HG03558 (cell line): Measurements from ENCODE around the gene GNG12.

Experiments used
- ATAC-seq: cut with Tn5 transposase; IDR thresholded peaks from one replicate; pipeline ENCODE4 v1.9.1; 2021; ENCODE audit warnings: moderate number of reproducible peaks; ENCODE audit not compliant: unreplicated experiment; ENCODE audit errors: extremely low read depth

GNG12 gene

DNA sequence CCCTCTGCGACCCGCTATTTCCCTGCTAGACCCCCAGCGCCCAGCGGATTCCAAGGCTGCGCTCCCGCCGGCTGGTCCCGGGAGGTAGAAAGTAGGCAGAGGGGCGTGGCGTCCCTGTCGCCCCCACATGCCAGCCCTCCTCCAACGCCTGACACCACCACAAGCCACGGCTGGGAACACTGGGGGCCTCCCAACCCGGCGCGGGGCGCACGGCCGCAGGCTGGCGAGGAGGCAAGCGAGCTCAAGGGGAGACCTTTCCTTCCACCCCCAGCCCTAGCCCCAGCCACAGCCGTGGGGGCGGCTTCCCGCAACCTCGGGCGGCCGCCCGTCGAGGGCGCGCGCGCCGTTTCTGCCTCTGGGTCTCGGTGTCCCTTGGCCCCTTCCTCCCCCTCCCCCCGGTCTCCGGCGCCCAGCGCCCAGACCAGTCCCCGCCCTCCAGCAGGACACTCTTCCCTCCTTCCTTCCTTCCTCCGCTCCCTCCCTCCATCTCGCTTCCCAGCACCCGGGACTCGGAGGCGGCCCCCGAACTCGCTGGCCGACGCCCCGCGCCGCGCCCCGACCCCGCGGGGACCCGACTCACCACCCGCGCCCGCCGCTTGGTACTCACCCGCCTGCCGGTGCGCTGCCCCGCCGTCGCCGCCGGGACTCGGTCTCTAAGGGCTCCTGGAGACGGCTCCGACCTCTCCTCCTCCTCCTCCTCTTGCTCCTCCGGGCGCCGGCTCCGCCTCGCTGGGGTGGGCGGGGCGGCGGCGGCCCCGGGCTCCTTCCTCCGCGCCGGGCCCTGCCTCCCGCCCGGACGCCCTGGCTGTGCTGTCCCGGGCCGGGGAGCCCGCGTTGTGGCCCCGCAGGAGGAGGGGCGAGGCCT, at the start of gene GNG12:
Gene GNG12, minus strand, starts transcription at position 731 of the 865 bp plus-strand sequence. CDS start 125,781 bp downstream, outside the sequence.
- ATAC-seq, result no peak

DNA sequence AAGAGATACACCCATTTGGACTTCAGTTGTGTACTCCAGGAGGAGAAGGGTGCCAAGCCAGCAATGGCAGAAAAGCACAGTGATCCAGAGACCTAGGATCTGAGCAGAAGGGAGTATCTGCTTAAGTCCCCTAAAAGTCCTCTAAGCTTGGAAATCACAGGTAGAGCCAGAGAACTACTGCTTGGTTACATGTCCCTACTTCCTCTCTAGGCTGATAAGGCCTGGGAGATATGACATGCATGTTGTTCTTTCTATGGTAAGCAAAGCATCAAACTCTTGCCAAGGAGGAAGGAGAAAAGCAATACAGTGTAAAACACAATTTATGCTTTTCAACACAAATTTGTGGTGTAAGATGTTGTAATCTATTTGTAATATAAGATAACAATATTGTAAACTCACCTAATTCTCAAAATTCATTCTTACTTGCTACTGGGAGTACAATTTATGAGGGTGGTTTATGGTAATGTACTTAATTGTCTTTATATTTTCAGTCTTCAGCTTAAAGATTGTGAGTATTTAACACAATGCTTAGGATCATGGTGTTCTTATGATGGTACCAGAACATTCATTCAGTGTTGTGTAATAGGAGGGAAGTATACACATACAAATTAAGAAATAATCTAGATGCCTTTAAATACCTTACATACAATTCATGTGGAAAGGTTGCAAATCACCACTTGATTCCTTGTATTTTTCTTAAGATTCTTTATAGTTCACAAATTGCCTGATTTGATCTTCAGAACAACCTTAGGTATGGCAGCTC, 49.1 kb upstream of the GNG12 start:
- ATAC-seq, result no peak

DNA sequence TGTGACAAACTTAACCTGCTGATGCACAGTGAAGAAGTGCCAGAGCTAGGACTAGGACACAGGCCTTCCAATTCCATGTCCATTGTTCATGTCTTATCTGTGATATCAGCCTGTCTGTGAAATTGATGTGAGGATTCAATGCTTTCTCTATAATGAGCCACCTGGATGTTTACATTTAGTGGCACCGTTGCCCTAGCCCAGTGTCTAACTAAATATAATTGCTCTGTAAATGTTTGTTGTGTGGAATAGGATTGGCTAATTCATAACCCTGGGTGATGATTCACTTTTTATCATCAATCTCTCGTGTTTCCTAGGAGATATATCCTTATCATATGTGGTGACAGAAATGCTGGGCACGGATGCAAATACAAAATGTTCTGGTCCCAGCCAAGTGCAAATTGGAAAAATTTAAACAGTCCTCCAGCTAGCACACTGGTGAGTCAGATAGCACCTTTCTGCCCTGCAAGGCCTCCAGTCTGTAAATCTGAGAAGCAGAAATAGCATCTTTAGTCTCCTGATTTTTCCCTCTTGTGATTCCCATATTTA, 46.9 kb upstream of the GNG12 start:
- no peak for ATAC-seq

DNA sequence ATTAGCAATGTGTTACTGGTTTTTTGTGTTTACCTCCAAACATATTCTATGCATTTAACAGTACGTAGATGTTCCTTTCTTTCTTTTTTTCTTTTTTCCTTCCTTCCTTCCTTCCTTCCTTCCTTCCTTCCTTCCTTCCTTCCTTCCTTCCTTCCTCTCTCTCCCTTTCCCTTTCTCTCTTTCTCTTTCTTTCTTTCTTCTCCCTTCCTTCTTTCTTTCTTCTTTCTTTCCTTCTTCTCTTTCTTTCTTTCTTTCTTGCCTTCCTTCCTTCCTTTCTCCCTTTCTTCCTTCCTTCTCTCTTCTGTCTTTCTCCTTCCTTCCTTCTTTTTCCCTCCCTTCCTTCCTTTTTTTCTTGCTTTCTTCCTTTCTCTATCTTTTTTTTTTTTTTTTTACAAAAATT, 46.2 kb upstream of the GNG12 start:
- ATAC-seq, result no peak

DNA sequence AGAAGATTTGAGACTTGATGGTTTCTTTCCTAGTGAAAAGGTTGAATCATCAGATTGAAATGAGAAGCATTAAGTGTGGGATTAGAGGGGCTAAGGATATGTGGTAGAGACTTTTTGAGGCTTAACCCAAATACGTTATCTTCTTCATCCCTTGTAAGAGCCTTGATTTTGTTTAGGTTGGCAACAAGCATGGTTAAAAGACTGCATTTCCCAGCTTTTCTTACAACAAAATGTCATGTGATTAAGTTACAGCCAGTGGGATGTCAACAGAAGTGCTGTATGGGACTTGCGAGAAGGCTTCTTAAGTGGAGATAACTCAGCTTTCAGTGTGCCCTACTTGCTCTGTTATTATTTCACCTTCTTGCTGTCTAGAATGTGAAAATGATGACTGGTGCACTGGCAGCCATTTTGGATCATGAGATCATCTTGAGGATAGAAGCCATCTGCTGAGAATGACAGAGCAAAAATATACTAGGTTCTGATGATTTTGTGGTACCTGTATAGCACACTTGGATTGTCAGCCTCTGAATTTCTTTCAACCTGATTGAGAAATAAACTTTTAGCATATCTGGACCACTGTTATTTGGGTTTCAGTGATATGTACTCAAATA, 41.3 kb upstream of the GNG12 start:
- ATAC-seq, result no peak

DNA sequence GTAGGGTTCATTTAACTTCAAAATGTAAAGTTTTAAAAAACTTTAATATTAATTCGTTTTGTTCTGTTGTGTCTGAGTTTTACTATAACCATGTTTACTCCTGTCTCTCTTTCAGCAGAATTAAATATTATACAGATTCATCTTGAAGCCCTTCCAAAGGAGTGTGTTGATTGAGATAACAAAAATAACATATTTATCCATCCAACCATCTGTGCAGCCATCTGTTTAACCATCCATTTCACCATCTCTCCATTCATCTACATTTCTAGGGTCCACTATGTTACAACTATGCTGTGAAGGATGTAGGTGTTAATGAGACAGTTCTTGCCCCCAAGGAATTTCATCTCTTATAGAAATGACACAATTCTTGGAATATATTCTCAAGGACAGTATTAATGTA, 36.0 kb upstream of the GNG12 start:
- no peak for ATAC-seq

DNA sequence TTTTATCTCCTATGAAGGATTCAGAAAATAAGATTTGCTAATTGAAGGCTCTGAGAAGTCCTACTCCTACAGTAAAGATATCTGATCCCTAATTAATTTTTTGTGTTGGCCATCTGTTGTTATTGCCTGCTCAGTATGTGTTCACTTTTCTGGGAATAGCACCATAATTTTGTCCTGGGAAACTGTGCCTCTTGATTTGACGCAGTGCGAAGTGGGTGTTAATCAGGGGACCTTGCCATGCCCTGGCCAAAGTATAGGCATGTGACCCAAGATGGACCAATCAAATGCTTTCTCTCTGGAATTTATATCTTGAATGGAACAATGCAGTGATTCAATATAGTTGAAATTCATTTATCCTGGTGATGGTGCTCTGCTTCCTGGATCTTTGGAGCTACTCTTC, 30.4 kb upstream of the GNG12 start:
- ATAC-seq, result no peak

DNA sequence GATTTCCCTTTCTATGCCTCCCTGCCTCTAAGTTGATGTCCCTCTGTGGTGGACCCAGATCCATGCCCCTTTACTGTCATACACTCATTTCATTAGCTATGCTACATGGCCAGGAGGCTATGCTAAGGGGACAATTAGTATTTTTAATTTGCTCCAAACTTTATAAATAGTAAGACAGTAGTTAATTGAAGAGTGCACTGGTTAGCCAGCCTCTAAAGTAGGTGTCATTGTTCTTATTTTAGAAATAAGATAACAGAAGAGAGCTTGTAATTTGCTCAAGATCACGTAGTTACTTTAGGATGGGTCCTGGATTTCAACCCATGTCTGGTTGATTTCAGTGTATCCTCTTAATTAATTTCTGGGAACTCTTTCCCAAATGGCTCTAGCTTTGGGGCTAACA, 29.4 kb upstream of the GNG12 start:
- ATAC-seq, result no peak

DNA sequence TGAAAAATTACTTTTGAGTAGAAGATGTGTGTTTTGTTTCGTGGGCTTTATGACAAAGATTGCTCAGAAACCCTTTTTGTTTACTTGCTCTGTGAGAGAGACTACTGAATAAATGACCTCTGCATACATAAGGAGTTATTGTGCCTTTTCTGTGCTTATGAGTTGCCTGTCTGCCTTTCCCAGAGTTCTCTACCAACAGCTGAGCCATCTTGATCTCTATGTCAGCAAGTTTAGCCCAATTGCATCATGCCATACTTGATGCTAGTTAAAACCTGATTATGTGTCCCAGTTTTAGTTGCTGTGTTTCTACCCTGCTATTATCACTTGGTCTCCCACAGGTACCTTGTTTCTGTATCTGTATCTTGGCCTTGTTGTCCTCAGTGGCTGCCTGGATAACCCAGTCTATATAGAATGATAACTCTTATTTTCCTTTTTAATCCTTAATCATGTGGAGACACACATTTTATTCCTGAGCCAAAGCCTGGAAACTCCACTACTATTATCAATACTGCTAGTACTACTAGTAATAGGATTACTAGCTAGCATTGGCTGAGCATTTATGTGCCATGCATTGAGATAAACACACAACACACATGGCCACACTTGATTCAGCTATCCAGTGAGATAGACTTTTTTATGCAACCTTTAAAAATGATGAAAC, 28.7 kb upstream of the GNG12 start:
- ATAC-seq, result no peak

DNA sequence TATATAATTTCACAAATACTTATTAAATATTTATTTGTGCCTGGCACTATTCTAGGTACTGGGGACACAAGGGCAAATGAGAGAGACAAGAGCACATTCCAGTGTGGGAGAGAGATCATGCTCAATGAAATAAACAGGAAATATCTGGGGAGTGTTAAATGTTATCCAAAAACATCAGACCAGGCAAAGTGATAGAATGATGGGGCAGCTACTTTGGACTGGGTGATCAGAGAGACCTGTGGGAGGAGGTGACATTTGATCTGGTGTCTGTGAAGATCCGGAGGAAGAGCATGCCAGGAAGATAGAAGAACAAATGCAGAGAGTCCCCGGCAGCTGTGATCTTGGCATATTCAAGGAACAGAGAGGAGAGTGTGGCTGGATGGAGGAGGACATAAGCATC, 27.5 kb upstream of the GNG12 start:
- no peak for ATAC-seq

DNA sequence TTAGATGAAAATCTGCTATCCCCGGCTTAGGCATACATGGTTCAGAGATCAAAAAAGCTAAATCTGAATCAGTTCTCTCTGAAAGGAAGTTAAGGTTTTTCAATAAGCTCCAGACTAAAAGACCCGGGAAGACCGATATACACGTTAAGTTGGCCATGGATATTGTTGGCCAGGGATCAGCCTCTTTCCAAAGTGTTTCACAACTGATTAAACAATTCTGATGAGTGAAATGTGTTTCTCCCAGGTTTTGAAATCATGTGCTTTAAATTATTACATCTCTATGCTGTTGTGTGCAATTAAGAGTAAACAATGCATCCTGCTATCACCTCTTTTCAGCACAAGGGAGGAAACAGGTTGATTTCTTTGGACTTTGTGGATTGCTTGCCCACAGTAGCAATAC, 23.7 kb upstream of the GNG12 start:
- ATAC-seq, result no peak

DNA sequence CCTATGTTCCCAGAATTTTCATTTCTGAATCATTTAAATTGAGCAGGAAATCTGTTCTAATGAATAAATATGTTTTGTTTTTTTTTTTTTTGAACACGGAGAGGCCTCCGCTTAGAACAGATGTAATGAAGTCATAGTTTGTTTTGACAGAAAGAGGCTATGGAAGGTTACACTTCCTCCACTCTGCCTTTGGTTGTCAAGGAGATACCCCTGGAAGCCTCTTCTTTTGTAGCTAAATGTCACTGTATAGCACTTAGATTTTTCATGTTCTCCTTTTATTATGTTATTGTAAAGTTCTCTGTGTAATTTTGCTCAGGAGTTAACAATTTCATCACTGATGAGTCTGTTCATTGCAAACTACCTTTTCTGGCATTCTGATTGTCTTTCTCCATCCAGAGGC, 22.7 kb upstream of the GNG12 start:
- no peak for ATAC-seq

DNA sequence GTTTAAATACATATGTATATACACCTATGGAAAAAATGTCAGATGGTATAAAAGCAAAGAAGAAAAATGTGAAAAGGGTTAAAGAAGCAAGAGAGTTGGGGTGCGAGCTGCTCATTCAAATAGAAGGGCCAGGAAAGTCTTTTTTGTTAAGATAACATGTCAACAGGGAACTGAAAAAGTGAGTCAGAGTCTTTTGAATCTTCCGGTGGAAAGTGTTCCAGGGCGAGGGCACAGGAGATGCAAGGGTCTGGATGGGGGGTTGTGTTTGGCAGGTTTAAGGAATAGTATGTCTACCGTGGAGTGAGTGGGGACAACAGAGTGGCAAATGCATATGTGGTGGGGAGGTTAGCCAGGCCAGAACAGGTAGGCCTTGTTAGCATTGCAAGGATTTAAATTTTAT, 22.2 kb upstream of the GNG12 start:
- no peak for ATAC-seq

DNA sequence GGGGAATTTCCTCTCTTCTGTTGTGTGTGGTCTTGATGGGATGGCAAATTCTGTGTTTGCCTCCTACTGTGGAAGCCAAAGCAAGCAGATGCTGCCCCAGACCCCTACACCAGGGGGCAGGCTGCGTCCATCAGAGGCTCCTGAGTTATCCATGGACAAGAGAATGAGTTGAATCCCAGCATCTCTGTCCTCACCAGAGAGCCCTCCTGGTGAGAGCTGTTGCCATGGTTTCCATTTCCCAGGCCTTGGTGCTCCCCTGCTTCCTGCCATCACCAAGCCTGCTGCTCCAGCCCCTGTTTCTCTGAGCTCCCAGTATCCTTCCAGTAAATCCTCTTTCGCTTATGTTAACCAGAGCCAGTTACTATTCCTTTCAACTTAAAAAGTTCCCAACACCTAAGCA, 20.4 kb upstream of the GNG12 start:
- ATAC-seq, result no peak

DNA sequence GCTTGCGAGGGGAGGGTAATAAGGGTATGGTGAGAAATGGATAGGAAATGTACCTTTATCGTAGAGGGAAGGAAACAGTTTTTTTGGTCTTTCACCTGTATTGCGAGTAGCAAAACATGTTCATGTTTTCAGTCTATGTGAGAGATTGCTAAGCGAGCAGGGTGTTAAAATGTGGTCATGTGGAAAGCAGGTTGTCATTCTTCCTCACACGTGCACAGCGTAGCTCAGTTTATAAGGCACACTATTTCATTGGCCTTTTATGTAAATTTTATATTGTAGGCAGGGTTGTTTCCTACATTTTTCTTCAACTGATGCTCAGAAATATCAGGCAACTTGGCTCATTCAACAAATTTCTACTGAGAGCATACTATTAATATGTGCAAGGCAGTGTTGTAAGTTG, 18.5 kb upstream of the GNG12 start:
- no peak for ATAC-seq

DNA sequence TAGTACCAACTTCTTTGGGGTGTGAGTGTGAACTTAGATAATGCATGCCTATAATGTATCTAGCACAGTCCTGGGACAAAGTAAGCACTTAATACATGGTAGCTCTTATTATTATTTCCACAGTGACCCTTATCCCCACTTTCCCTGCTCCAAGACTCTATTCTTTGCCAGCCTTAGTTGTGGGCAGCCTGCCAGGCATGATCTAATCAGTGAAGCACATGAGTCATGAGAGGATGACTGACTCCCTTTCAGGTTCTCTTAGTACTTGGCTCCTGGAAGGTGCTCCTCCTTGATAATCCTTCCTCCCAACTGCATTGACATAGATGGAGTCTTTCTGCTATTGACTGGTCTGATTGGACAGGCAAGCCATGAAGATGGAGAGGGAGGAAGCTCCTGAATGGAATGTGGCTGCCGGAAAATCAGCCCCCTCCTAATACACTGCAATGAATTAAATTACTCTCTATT, 17.4 kb upstream of the GNG12 start:
- ATAC-seq, result no peak

DNA sequence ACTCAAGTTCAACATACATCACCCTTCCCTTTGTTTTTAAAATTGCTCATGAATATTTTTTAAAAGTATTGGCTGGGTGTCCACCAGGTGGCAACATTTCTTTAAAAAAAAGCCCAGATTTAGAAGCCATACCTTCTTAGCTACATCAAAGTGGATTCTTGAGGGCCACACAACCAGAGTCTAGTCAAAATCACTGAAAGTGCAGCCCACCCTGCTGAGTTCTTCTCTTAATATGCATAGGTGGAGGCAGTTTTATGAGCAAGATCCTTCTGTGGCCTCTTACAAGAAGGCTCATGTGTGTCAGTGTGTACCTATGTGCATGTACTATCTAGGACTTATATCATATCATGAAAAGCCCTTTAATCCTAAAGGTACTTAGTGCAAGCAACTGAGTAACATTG, 16.9 kb upstream of the GNG12 start:
- no peak for ATAC-seq

DNA sequence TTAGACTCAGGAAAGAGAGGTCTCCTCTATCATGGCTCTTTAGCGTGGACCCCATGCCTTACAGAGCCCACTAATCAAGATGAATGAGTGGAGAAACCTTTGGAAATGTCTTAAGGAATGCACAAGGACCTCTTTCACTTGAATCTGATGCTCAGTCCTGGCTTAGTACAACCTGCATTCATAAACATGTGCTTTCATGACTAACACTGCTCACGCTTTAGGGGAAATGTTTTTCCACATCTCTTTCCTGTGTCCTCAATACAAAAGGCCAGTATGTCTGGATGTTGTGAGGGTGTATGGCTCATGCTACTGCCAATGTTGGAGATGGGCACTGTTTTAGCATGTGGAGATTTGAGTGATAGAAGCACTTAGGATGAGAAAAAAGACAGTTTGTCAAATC, 14.2 kb upstream of the GNG12 start:
- no peak for ATAC-seq

DNA sequence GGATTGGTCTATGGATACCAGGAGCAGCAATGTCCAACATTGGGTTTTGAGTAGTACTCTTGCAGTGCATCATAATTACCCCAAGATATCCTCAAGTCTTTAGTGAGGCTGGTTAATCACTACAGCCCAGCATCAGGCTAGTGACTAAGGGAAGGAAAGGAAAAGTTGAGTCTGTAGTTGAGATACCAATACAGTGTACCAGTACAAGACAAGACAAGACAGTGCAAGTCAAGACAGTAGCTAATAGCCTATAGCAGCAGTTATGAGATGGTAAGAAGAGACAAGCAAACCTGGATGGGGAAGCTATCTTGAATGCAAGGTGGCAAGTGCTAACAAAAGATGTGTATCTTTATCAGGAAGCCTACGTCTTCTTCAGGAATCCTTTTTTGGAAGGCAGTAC, 13.3 kb upstream of the GNG12 start:
- ATAC-seq, result no peak

DNA sequence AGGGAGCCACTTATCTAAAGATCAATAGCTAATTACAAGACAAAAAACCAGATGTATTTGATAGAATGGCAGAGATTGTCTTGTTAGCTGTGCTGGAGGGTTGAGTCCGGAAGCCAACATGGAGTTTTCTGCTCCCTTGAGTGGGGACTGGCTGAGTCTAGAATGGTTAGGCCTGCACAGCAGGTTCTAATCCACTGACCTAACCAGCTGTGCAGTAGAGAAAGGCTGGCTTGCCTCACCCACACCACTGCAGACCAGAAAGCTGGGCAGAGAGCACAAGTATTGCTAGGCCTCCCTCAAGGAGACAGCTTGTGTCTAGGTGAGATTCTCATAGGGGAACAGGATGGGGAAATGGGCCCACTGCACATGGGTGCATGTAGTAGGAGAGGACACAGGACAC, 11.7 kb upstream of the GNG12 start:
- ATAC-seq, result no peak
